Activated CD4-positive, alpha-beta T cell treated with anti-CD3 and anti-CD28 coated beads, Interleukin-2, amount 50 U/mL, for 4 hours (primary cell): ENCODE data around the gene POU4F2.

Source experiments
- DNase-seq, 2 experiments: peaks; one replicate each; pipeline ENCODE4 v3.0.0-alpha.2; 2020

The POU4F2 gene, protein sequence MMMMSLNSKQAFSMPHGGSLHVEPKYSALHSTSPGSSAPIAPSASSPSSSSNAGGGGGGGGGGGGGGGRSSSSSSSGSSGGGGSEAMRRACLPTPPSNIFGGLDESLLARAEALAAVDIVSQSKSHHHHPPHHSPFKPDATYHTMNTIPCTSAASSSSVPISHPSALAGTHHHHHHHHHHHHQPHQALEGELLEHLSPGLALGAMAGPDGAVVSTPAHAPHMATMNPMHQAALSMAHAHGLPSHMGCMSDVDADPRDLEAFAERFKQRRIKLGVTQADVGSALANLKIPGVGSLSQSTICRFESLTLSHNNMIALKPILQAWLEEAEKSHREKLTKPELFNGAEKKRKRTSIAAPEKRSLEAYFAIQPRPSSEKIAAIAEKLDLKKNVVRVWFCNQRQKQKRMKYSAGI

DNA sequence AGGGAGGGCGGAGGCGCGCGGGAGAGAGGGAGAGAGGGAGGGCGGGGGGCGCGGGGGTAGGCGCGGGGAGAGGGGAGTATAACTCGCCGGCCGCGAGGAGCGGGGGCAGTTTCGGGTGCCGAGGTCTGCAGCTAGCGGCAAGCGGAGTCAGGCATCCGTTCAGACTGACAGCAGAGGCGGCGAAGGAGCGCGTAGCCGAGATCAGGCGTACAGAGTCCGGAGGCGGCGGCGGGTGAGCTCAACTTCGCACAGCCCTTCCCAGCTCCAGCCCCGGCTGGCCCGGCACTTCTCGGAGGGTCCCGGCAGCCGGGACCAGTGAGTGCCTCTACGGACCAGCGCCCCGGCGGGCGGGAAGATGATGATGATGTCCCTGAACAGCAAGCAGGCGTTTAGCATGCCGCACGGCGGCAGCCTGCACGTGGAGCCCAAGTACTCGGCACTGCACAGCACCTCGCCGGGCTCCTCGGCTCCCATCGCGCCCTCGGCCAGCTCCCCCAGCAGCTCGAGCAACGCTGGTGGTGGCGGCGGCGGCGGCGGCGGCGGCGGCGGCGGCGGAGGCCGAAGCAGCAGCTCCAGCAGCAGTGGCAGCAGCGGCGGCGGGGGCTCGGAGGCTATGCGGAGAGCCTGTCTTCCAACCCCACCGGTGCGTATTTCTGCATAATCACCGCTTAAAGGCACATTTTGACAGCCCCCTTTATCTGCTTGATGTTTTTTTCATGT is at the start of gene POU4F2:
Gene POU4F2 (plus strand): TSS at position 108 of the 720 bp plus-strand sequence. CDS start 248 bp downstream, at position 356.
- DNase-seq: no peak

- no peak for DNase-seq
Measured at GRCh38 chr4:146590801-146591200, 47.9 kb upstream of the POU4F2 start.

GRCh38 chr4:146592019-146592418 is 46.7 kb upstream of the POU4F2 start:
- no peak for DNase-seq

- no peak for DNase-seq
Measured at GRCh38 chr4:146632770-146633470, 5.8 kb upstream of the POU4F2 start.

GRCh38 chr4:146633471-146633800 is 5.3 kb upstream of the POU4F2 start:
- DNase-seq: no peak

DNA sequence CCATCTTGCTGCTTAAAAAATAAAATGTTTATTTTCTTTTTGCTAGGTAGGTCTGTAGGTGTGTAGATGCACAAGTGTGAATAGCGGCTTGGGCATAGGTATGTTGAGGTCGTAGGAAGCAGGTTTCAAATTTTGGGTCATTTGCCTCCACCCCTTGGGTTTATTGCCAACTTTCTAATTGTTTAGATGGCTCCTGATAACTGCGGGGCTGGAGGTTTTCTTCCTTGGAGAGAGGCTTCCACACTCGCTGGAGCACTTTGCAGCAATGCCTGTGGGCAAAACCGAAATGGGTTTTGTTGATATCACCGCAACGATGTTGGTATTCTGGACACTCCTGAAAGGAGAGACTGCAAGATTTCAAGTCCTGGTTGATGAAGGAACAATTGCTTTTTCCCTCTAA is 3.9 kb upstream of the POU4F2 start:
- no peak for DNase-seq

- DNase-seq: no peak
Measured at GRCh38 chr4:146637621-146638332, 916 bp upstream of the POU4F2 start.

DNA sequence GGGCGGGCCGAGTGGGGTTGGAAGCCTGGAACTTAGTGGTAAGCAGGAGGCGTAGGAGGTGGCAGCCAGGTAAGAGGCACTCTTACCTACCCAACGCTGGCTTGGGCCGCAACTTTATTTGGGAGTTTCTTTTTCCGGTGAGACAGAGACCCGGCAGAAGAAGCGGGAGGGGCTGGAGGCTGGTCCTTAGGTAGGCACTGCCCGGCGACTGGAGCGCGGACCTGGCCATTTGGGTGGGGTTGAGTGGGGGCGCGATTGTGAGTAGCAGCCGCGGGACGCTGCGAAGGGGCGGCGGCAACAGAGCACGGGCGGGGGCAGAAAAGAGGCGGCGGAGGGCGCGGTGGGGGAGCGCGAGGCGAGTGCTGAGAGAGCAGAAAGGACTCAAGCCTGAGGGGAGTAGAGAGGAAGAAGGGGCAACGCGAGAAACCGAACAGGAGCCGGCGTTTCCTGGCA is 334 bp upstream of the POU4F2 start:
- DNase-seq: no peak

GRCh38 chr4:146639506-146639932 is 826 bp downstream of the POU4F2 start:
- no peak for DNase-seq

GRCh38 chr4:146640021-146640464 is 1.4 kb downstream of the POU4F2 start:
- DNase-seq: no peak

DNA sequence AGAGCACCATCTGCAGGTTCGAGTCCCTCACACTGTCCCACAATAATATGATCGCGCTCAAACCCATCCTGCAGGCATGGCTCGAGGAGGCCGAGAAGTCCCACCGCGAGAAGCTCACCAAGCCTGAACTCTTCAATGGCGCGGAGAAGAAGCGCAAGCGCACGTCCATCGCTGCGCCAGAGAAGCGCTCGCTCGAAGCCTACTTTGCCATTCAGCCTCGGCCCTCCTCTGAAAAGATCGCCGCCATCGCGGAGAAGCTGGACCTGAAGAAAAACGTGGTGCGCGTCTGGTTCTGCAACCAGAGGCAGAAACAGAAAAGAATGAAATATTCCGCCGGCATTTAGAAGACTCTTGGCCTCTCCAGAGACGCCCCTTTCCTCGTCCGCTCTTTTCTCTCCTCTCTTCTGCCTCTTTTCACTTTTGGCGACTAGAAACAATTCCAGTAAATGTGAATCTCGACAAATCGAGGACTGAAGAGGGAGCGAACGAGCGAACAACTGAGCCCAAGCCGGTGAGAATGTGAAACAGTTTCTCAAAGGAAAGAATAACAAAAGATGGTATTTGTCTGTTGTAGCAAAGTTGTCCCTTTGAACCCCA is 1.9 kb downstream of the POU4F2 start:
- no peak for DNase-seq

GRCh38 chr4:146641762-146642161 is 3.1 kb downstream of the POU4F2 start:
- no peak for DNase-seq

GRCh38 chr4:146643812-146644401 is 5.2 kb downstream of the POU4F2 start:
- DNase-seq: no peak

- DNase-seq: no peak
Measured at GRCh38 chr4:146645921-146646320, 7.2 kb downstream of the POU4F2 start.

- DNase-seq: no peak
Measured at GRCh38 chr4:146646593-146647325, 8.1 kb downstream of the POU4F2 start.

GRCh38 chr4:146647615-146648460 is 9.1 kb downstream of the POU4F2 start:
- DNase-seq: no peak

DNA sequence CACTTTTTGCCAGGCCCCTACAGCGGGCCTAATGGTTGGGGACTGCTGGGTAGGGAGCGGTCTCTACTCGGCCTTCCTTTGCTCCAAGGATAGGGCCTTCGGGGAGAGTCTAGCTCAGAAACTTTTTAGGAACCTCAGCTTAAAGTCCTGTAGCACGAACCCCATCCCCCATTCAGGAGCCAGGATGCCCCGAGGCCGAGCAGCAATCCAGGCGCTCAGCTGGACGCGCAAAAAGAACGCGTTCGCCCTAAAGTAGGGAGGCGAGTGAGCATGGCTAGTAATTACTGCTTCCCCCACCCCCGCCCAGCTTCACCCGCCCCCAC is 9.7 kb downstream of the POU4F2 start:
- DNase-seq: no peak

- DNase-seq: no peak
Measured at GRCh38 chr4:146649232-146649631, 10.5 kb downstream of the POU4F2 start.

- DNase-seq: no peak
Measured at GRCh38 chr4:146650034-146650433, 11.3 kb downstream of the POU4F2 start.
